Measurements from ENCODE around the gene ARHGAP27. TPM values are rescaled to one million over a fixed set of nuclear protein-coding genes. Genes with fewer than 3 reads are reported as not detected.
"Not testable (repeated sequence)": the region's sequence is repeated elsewhere in the genome, so short reads cannot be mapped to it uniquely, and the experiment has no call there.

ARHGAP27 gene
- total RNA-seq, 1 donor from 2014 or later = 33.2 TPM

DNA sequence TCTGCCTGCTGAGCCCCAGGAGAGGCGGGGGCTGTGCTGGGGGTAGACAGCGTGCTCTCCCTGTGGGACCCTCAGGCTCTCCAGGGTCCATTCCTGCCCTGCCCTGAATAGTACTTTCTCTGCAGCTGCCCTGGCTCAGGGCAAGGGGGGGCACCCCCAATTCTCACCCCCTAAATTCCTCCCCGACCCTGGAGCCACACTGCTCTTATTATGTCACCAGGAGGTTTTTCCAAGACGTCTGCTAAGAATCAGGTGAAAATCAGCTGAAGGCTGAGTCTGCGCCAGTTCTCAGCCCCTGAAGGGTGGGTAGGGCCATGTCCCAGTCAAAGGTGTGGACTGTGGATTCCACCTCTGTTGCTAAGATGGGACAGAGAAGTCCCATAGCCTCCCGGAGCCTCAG, 66.0 kb downstream of the ARHGAP27 start:
- DNase-seq (ENCODE audit: low spot score) = no peak

GRCh38 chr17:45366049-45366448, 66.6 kb downstream of the ARHGAP27 start:
- no peak for DNase-seq (ENCODE audit: low spot score)

GRCh38 chr17:45364531-45365390, 67.9 kb downstream of the ARHGAP27 start:
- no peak for DNase-seq (ENCODE audit: low spot score)

GRCh38 chr17:45363498-45363897, 69.2 kb downstream of the ARHGAP27 start:
- no peak for DNase-seq (ENCODE audit: low spot score)

DNA sequence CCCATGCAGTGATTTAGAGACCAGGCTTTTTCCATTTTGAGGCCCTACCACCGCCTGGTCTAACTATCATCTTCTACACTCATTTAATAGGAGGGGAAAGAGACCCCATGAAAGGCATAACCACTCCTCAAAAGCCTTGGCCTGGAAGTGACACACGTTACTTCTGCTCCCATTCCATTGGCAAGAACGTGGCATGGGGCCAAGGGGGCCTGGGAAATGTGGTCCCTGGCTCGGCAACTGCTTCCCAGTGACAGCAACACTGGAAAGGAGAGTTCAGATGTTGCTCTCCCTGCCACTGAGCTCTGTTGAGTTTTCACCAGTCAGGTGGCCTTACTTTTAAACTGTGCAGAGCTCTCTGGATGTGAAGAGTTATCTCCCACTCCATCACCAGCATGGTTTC, 70.7 kb downstream of the ARHGAP27 start:
- no peak for DNase-seq (ENCODE audit: low spot score)

DNA sequence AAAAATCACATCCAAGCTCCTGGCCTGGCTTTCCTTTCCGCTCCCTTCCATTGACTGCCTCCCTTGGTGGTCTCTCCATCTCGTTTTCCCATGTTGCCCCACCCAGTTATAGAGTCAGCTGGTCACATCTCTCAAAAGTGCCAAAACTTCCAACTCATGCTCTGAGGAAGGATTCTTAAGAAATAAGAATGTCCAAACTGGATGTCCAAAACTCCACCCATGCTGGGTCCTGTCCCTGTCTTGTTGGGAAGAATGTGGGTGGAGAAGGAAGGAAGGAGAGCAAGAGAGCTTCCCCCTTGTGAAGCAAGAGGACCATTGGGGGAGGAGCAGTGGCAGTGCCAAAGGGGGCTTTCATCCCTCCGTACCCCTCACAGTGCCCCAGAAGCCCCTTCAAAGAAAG, 71.2 kb downstream of the ARHGAP27 start:
- DNase-seq (ENCODE audit: low spot score) = no peak

GRCh38 chr17:45357364-45357997, 75.2 kb downstream of the ARHGAP27 start:
- no peak for DNase-seq (ENCODE audit: low spot score)

- DNase-seq (ENCODE audit: low spot score) = no peak
Measured at GRCh38 chr17:45355087-45355486, 77.6 kb downstream of the ARHGAP27 start.

GRCh38 chr17:45353043-45353442, 79.6 kb downstream of the ARHGAP27 start:
- no peak for DNase-seq (ENCODE audit: low spot score)

DNA sequence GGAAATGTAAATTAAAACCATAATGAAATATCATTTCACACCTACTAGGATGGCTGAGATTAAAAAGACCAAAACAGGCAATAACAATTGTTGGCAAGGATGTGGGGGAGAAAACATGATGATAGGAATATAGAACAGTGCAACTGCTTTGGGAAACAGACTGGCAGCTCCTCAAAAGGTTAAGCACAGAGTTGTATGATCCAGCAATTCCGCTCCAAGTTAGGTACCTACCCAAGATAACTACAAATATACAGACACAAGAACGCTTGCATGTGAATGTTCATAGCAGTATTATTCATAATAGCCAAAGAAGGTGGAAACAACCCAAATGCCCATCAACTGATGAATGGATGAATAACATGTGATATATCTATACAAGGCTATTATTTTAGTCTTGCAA, 80.8 kb downstream of the ARHGAP27 start:
- no peak for DNase-seq (ENCODE audit: low spot score)

DNA sequence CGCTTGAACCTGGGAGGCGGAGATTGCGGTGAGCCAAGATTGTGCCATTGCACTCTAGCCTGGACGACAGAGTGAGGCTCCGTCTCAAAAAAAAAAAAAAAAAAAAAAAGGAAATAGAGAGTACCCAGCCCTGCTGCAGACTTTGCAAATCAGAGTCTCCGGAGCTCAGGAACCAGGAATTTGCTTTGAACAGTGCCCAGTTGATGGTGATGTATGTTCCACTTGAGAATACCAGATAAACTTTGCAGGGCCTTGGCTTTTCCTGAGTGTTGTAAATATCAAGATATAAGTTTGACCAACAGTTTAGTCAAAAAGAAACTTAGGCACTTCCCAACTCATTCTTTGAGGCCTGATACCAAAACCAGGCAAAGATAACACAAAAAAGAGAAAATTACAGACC, 85.2 kb downstream of the ARHGAP27 start:
- peak; percentile 52 for DNase-seq (ENCODE audit: low spot score)

- DNase-seq (ENCODE audit: low spot score) = peak; percentile 35
Measured at GRCh38 chr17:45346216-45347015, 86.3 kb downstream of the ARHGAP27 start.

- DNase-seq (ENCODE audit: low spot score) = peak; percentile 91
Measured at GRCh38 chr17:45345554-45346215, 87.0 kb downstream of the ARHGAP27 start.

GRCh38 chr17:45345246-45345553, 87.5 kb downstream of the ARHGAP27 start:
- no peak for DNase-seq (ENCODE audit: low spot score)

GRCh38 chr17:45343967-45344664, 88.6 kb downstream of the ARHGAP27 start:
- not testable (repeated sequence) for DNase-seq (ENCODE audit: low spot score)

Other genes with a start within 250 kb of the ARHGAP27 start
- gene FMNL1, start 211.0 kb downstream of the ARHGAP27 start, total RNA-seq (ENCODE audit: insufficient read depth, low replicate concordance) = 3.1 TPM
- gene SPATA32, start 170.8 kb downstream of the ARHGAP27 start, total RNA-seq (ENCODE audit: insufficient read depth, low replicate concordance) = not detected
- 0.96 TPM for gene MAP3K14, start 115.8 kb downstream of the ARHGAP27 start, total RNA-seq (ENCODE audit: insufficient read depth, low replicate concordance)
- gene PLEKHM1, start 57.9 kb upstream of the ARHGAP27 start, total RNA-seq (ENCODE audit: insufficient read depth, low replicate concordance) = 23.1 TPM